Measurements from ENCODE around the gene IFNL3. TPM values are rescaled to one million over a fixed set of nuclear protein-coding genes. Genes with fewer than 3 reads are reported as not detected.
"Not testable (repeated sequence)": the region's sequence is repeated elsewhere in the genome, so short reads cannot be mapped to it uniquely, and the experiment has no call there.

IFNL3 gene
- total RNA-seq, 6 experiments from 2014 or later: not detected

- Mint-ChIP-seq H3K4me3 (no peak overlapping the region), H3K4me1 (ENCODE audit: low read depth) (no peaks in the 10 kb centered on the region; the same call in 1 of the 2 replicates), H3K9me3 (no peaks in the 10 kb centered on the region), H3K36me3 (ENCODE audit: low read depth) (no peaks in the 10 kb centered on the region), H3K27ac (no peak overlapping the region), H3K27me3 (ENCODE audit: insufficient read depth) (peaks cover 28% of the 10 kb centered on the region)
- no peak for DNase-seq
- no peak for TF ChIP-seq CTCF (IDR thresholded peaks at IDR 0.05)
Measured at GRCh38 chr19:39275578-39275977, 30.8 kb upstream of the IFNL3 start.

- not testable (repeated sequence) for H3K36me3 Mint-ChIP-seq (ENCODE audit: low read depth); H3K4me3 Mint-ChIP-seq; H3K9me3 Mint-ChIP-seq; H3K4me1 Mint-ChIP-seq (ENCODE audit: low read depth); H3K27ac Mint-ChIP-seq; DNase-seq
- peaks cover 34% of the 10 kb centered on the region for H3K27me3 Mint-ChIP-seq (ENCODE audit: insufficient read depth)
Measured at GRCh38 chr19:39273859-39274258, 29.1 kb upstream of the IFNL3 start.

GRCh38 chr19:39270036-39270871, 25.4 kb upstream of the IFNL3 start:
- Mint-ChIP-seq H3K9me3 (no peaks in the 10 kb centered on the region), H3K36me3 (ENCODE audit: low read depth) (no peaks in the 10 kb centered on the region), H3K4me3 (no peak overlapping the region), H3K27ac (no peak overlapping the region), H3K4me1 (ENCODE audit: low read depth) (no peaks in the 10 kb centered on the region), H3K27me3 (ENCODE audit: insufficient read depth) (peaks cover 31% of the 10 kb centered on the region)
- peak; percentile 48 for DNase-seq
- no peak for TF ChIP-seq CTCF (IDR thresholded peaks at IDR 0.05)

- not testable (repeated sequence) for H3K27ac Mint-ChIP-seq; H3K4me3 Mint-ChIP-seq; DNase-seq; H3K4me1 Mint-ChIP-seq (ENCODE audit: low read depth); H3K9me3 Mint-ChIP-seq; H3K36me3 Mint-ChIP-seq (ENCODE audit: low read depth)
- H3K27me3 Mint-ChIP-seq (ENCODE audit: insufficient read depth): peaks cover 31% of the 10 kb centered on the region
Measured at GRCh38 chr19:39269369-39269768, 24.6 kb upstream of the IFNL3 start.

GRCh38 chr19:39268531-39269223, 23.9 kb upstream of the IFNL3 start:
- DNase-seq; H3K36me3 Mint-ChIP-seq (ENCODE audit: low read depth); H3K4me1 Mint-ChIP-seq (ENCODE audit: low read depth); H3K27ac Mint-ChIP-seq; H3K9me3 Mint-ChIP-seq; H3K4me3 Mint-ChIP-seq: not testable (repeated sequence)
- peaks cover 33% of the 10 kb centered on the region for H3K27me3 Mint-ChIP-seq (ENCODE audit: insufficient read depth)

GRCh38 chr19:39268085-39268484, 23.3 kb upstream of the IFNL3 start, which contains the start of gene IFNL2:
IFNL2 (plus strand) TSS chr19:39268396; CDS start chr19:39268569, 173 bp downstream.
- not testable (repeated sequence) for H3K4me3 Mint-ChIP-seq; H3K9me3 Mint-ChIP-seq; H3K27ac Mint-ChIP-seq; DNase-seq; H3K36me3 Mint-ChIP-seq (ENCODE audit: low read depth); H3K4me1 Mint-ChIP-seq (ENCODE audit: low read depth)
- H3K27me3 Mint-ChIP-seq (ENCODE audit: insufficient read depth): peaks cover 36% of the 10 kb centered on the region

GRCh38 chr19:39265321-39265916, 20.6 kb upstream of the IFNL3 start:
- no peak for DNase-seq
- Mint-ChIP-seq H3K4me3 (no peak overlapping the region), H3K27me3 (ENCODE audit: insufficient read depth) (peaks cover 29% of the 10 kb centered on the region), H3K27ac (no peak overlapping the region), H3K4me1 (ENCODE audit: low read depth) (no peaks in the 10 kb centered on the region), H3K9me3 (no peaks in the 10 kb centered on the region), H3K36me3 (ENCODE audit: low read depth) (no peaks in the 10 kb centered on the region)
- no peak for TF ChIP-seq CTCF (IDR thresholded peaks at IDR 0.05)

Data from HFFc6 (cell line).